ENCODE results near the gene TNPO2.

TNPO2 gene

DNA sequence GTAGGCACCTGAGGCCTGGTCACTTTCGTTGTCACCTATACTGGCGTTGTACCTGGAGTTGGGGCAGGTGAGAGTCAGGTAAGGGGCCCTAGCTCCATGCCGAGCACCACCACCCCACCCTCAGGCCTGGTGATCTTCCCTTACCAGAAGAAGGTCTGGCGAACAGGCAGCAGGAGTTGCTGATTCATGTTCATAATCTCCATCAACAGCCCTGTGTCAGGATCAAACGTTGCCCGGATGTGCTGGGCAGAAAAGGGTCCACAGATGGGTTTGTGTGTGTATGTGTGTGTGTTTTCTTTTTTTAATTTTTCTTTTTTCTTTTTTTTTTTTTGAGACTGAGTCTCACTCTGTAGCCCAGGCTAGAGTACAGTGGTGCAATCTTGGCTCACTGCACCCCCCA is 71.5 kb downstream of the TNPO2 start:
- in situ Hi-C loops (cut with HindIII; ENCODE audit: low sequenced_read_pairs): no loop called here

DNA sequence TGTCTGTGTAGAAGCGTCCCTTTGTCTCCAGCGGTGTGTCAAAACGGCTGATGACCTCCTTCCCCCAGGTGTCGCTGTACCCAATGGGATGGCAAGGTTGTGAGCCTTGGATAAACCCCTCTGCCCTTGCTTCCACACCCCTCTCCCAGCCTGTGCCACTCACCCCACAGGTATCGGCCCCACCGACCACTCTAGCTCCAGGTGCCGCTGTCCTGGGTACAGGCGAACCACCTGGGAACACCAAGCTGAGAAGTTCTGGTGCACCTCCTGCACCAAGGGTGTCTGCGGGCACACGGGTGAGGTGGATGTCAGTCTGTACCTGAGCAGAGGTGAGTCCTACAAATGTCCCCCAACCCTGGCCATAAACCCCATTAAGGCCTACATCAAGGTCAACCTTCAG is 73.8 kb downstream of the TNPO2 start:
- in situ Hi-C loops (cut with HindIII; ENCODE audit: low sequenced_read_pairs): no loop called here

Data from DLD1 (cell line).